Mucosa of gallbladder (tissue), 1 donor: Measurements from ENCODE around the gene BTNL9. TPM values are rescaled to one million over a fixed set of nuclear protein-coding genes. Genes with fewer than 3 reads are reported as not detected.
"Not testable (repeated sequence)": the region's sequence is repeated elsewhere in the genome, so short reads cannot be mapped to it uniquely, and the experiment has no call there.

Source experiments
- DNase-seq: peaks from one replicate; pipeline ENCODE4 v3.0.0-alpha.2; 2020; ENCODE audit warnings: low spot score
- total RNA-seq: library from RNA; stranded (reverse); gene quantifications from one replicate; pipeline ENCODE4 v1.2.1, GENCODE V29; 2021
- donor health status: DM: no; HTN: no; CAD: no.

Gene BTNL9
- total RNA-seq, 1 donor from 2014 or later: 11.5 TPM

DNA sequence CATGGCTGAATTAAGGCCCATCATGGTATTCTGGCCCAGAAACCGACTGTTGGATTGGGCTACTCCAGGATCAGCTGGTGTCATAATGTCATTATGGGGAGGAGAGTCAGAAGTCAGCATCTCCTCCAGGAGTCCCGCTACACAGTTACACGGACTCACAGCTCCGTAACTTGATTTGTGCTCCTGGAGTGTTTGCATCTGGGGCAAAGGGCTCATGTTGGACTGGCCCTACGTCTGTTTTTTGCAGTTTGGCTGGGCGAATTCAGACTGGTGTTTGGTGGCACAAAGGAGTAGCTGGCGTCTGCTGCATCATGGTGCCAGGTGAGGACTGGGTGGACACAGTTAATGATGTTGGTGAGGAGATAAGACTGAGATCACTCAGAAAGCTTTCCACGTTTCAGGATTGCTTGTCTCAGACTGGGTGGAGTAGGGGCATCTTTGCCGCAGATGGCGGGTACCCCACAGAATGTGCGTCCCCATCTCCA is 59.6 kb downstream of the BTNL9 start:
- no peak for DNase-seq

DNA sequence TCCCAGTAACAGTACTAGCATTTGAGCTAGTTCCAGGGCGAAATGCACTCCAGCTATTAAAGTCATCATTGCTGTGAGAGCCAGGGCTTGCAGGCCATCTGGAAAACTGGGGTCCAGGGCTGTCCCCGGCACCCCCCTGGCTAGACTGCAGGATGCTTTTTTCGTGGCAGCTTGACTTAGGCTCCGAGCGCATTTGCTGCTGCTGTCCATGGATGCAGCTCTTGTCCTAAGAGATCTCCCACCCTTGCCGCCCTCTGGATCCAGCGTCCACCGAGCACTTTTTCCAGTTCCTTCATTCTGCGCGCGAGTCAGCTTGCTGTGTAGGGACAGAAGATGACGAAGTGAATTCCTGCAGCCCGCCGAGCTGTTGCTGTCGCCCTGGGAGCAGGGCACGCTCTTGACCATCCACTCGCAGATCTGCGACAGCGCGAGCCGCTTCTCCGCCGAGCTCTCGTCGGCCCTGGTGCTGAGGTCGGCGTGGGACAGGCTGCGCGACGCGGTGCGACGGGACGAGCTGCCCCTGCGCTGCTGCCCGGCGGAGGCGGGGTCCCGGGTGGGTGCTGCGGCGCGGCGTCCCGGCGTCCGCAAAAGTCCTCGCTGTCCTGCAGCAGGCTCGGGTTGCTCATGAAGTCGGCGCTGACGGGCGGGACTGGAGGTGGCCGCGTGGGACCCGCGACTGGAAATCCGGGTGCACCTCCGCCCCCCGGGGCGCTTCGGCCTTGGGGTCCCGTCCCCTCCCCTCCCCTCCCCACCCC is 60.2 kb downstream of the BTNL9 start:
- no peak for DNase-seq

DNA sequence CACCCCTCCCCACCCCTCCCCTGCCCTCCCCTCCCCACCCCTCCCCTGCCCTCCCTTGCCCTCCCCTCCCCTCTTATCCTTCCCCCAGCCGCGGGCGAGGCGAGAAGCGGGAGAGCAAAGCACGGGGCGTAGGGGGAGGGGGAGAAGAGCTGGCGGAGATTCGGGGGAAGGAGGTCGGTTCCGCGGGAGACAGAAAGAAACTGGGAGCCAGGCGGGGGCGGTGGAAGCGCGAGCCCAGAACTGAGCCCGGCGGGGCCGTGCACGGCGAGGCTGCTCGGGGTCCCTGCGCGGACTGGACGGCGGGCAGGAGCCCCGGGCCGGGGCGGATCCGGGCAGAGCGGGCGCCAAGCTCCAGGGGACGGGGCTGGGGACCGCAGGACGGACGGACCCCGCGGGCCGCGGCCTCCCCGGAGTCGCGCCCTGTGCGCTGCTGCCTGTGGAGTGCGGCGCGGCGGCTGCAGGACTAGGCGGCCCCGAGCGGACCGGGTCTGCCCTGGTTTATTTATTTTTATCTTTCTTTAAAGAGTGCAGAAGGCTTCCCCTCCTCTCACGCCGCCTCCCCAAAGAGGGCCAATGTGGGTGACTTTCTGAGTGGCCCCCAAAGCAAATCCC is 61.1 kb downstream of the BTNL9 start:
- DNase-seq: not testable (repeated sequence)

DNA sequence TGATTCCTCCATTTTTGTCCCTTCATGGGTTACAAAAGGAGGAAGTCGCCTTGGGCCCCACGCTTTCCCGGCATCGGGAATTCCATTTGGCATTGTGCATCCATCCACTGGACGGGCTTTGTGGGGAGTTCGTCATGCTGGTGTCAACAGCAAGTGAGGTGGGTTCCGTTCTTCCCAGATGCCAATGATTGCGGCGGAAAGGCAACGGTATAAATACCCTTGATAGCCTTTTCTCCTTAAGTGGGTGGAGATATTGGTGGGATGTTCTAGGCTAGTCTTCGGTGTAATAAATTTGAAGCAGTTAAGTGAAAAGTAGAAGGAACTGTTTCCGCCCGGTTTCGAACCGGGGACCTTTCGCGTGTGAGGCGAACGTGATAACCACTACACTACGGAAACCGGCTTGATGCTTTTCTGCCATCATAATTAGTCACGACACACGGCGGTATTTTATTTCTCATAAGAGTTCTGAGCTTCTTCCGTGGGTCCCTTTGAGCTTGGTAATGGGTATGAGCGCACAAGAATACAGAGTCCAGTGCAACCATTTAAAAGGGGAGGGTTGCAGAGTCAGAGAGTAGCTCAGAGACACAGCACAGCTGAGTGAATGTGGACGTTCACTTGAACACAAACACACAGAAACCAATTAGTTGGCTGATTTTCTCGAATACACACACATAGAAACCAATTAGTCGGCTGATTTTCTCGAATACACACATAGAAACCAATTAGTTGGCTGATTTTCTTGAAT is 62.0 kb downstream of the BTNL9 start:
- not testable (repeated sequence) for DNase-seq

DNA sequence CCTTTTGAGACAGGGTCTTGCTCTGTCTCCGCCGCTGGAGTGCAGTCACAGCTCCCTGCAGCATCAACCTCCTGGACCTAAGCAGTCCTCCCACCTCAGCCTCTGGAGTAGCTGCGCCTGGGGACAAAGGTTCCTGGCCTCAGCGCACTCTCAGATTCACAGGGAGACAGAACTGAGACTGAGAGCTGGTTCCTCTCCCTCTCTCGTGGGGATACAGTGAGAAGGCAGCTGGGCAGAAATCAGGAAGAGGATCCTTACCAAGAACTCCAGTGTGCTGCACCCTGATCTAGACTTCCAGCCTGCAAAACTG is 64.1 kb downstream of the BTNL9 start:
- DNase-seq: not testable (repeated sequence)

DNA sequence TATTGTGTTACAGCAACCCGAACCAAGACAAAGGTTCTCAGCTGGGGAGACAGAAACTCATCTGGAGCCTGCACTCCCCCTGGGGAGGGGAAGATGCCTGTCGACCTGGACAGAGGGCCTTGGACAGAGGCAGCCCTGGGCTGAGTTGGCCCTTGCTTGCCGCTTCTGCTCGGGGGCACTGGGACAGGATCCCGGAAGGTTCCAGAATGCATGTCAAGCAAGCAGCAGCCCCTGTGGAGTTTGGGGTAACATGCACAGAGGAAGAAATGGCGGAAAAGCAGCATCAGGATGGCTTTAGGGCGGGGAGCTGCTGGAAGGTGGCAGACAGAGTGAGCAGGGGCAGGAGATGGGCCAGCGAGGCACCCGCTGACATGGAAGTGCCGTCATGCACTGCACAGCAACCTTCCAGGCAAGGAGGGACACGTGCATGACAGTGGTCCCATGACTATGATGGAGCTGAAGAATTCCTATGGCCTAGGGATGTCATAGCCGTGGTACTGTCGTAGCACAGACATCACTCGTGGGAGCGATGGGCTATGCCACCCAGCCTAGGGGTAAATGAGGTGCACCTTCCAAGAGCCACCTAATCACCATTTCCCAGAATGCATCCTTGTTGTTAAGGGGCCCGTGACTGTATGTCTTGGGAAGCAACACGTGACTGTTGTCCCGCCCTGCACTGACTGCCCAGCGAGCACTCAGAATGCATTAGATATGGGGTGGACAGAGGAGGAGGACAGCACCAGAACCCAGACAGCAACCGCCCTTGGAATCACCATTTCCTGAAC is 64.7 kb downstream of the BTNL9 start:
- DNase-seq: not testable (repeated sequence)

DNA sequence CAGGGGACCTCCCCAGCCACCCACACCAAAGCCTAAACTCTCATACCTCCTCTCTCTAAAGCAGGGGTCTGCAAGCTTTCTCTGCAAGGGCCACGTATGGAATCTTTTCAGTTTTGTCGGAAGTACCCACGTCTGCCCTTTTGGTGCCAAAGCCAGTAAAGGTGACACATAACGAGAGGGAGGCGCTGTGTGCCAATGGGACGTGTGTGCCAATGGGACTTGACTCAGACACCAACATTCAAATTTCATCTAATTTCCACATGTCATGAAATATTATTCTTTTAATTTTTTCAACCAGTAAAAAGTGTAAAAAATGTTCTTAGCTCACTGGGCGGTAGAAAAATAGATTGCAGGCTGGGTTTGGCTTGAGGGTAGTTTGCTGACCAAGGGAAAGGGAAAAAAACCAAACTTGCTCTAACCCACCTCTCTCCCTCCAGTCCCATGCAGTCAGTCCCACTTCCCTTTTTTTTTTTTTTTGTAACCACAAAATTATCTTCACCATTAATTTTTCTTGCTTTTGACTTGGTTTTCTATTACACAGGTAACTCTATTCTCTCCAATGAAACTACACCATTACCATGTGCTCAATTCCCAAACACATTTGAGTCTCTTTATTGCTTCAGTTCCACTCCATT is 65.4 kb downstream of the BTNL9 start:
- no peak for DNase-seq

DNA sequence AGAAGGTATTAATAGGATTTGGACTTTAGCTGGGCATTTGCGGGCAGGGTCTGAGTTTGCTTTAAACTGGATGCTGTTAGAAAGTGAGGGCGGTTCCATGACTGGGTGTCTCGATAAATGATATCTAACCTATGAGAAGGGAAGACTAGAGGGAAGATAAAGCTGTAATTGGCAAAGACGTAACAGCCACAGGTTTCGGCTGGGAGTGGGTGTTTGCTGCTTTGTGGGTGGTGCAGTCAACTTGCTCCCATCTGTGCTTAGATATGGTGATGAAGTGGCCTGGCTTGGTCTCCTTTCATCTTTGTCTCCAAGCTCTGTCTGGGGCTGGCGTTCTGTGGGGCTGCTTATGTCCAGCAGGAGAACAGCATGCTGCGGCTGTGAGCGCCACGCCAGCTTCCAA is 67.6 kb downstream of the BTNL9 start:
- DNase-seq: no peak

DNA sequence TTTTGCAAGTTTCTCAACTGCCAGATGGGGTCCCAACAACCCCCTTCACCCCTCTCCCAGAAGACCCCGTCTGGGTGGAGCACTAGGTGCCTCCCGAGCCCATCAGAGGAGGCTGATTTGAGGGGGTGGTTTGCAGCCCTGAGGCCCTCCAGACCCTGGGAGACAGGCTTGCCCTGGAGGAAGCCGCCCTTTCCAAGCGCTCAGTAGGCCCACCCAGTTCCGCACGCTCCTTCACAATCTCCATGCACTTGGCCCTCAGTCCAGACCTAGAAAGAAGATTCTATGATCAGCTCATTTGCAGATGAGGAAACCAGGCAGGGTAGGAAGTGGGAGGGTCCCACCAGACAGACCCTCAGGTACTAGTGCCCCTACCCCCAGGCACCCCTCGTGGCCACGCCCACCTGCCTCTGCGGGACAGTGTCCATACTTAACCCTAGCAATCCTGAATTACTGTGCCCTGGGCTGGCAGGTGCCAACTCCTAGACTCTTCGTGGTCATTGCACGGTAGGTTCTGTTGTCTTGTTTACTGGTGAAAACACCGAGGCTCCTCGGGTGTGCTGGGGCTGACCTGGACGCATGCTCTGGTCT is 68.6 kb downstream of the BTNL9 start:
- DNase-seq: no peak

DNA sequence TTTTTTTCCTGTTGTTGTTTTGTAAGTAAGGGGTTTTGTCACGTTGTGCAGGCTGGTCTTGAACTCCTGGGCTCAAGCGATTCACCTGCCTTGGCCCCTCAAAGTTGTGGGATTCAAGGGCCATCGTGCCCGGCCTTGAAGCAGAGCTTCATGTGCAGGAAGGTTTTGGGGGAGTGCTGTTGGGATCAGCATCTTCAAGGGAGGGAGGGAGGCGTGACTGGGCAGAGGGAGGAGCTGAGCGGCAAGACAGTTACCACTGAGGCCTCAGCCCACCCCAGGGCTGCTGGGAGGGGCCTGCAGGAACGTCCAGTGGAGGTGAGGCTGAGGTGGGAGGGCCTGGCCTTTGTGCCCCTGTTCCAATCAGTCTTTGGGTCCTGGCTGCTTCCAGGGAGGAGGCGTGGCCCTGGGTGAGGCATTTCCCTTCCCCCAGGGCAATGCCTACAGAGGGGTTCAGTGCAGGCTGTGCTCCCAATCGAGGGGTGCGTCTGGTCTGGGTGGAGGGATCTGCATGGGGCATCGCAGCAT is 69.5 kb downstream of the BTNL9 start:
- DNase-seq: no peak

DNA sequence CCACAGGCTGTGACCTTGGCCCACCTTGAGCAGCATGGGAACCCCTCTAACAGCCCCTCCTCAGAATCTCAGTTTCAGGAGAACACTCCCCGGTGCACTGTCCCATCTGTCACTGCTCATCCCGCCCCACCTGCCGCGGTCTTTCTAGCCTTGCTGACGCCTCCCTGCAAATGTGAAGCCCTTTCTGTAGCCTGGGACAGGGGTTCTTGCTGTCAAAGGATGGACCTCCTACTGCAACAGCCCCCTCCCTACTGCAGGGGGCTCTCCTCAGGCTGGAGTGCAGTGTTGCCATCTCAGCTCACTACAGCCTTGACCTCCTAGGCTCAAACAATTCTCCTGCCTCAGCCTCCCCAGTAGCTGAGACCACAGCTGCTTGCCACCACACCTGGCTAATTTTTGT is 70.9 kb downstream of the BTNL9 start:
- DNase-seq: no peak

Other genes starting within 250 kb of the BTNL9 start
- 145 TPM for gene MGAT1, start 237.5 kb upstream of the BTNL9 start, total RNA-seq
- gene ZFP62, start 179.0 kb upstream of the BTNL9 start, total RNA-seq: 34.7 TPM
- gene BTNL8, start 141.1 kb upstream of the BTNL9 start, total RNA-seq: 47.3 TPM
- 0.09 TPM for gene BTNL3, start 51.4 kb upstream of the BTNL9 start, total RNA-seq
- gene OR2V1, start 90.9 kb downstream of the BTNL9 start, total RNA-seq: not detected
- gene OR2V2, start 107.3 kb downstream of the BTNL9 start, total RNA-seq: not detected
- gene TRIM7, start 164.9 kb downstream of the BTNL9 start, total RNA-seq: 1.2 TPM
- 47.6 TPM for gene TRIM41, start 183.0 kb downstream of the BTNL9 start, total RNA-seq
- 1,033 TPM for gene RACK1, start 203.6 kb downstream of the BTNL9 start, total RNA-seq
- 22.8 TPM for gene TRIM52, start 220.9 kb downstream of the BTNL9 start, total RNA-seq